ENCODE data around the gene CCDC190.

DNA sequence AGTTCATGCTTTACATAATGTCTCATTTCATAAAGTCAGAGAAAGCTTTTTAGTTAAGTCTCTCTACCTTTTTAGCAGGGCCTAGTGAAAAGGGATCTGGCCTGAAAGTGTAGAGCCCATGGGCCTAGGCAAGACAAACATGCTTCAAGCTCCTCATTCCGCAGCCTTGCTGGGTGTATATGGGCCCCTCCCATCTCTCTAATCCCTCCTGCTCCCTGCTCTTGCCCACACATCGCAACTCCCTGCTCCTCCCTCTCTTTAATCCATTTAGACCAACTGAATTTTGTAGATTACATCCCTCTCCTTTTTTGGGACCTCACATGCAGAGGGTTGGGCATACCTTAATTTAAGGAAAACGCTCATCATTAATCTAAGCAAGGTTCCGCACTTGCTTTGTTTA is 42.3 kb upstream of the CCDC190 start:
- TF ChIP-seq SIN3A (IDR thresholded peaks at IDR 0.05; ENCODE audit: borderline replicate concordance, insufficient read depth, low read length) (no peak), TAF1 (IDR thresholded peaks at IDR 0.05; ENCODE audit: borderline replicate concordance, insufficient read depth, low read length) (no peak)
